ENCODE results near the gene RXRG.
A peak's percentile ranks its signal among the peaks of the same experiment; 100 is the strongest.
"Not testable (repeated sequence)": the region's sequence is repeated elsewhere in the genome, so short reads cannot be mapped to it uniquely, and the experiment has no call there.

Gene RXRG

DNA sequence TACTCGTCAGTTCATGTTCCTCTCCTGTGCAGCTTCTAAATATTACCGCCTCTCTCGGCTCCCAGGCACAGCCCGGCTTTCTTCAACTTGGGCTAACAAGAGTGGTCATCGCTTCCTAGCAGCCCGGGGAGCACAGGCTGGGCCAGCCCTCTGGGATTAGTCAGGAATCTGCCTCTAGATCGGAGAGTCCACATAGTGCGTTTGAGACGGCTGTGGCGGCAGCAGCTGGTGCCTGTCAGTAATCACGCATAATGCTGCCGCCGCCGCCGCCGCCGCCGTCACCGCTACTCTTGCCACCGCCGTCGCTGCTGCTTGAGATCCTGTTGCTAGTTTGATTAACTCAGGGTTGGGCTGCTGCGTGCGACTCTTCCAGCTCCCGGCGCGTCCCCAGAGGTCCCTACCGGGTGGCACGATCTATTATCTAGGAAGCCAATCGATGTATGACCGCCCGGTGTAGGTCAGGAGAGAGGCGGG, at the start of gene RXRG:
RXRG (minus strand) TSS at position 230 of the 474 bp plus-strand sequence. CDS start 233 bp downstream, outside the sequence.
- peak; percentile 29 for DNase-seq

DNA sequence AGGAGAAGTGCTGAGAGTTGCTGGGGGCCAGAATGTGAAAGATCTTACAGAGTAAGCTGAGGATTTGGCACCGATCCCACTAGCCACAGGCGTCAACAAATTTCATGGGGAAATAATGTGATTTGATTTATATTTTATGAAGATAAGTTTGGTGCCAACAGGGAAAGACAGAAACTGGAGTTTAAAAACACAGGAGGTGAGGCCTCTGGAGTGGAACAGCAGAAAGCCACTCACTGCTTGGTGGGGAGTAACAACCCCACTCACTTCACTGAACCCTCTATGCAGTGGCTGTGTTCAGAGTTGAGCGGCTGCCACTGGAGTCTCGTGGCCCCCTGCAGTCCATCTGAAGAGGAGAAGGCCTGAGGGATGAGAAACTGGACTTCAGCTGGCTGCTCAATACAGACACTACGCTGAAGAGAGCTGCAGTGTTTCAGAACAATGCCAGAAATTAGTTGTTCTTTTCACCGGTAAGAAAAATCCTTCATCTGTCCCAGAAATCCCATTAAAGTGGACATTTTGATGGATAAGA, 48.0 kb upstream of the RXRG start:
- no peak for DNase-seq

DNA sequence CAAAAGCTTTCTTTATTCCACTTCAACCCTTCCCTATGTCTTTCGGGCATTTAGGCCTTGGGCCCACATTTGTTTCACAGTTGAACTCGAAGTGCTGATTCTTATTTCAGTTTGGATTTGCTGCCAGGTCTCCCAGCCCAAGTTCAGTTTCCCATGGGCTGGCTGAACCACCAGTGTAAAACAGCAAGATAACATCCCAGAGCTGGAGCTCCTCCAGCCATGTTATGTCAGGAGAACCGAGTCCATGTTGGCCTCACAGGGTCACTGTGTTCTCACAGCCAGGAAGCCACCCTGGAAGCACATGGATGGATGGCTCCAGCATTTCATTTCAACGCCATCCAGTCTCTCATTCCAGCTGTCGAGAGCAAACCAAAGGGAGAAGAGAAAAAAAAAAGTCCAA, 45.2 kb upstream of the RXRG start:
- no peak for DNase-seq

DNA sequence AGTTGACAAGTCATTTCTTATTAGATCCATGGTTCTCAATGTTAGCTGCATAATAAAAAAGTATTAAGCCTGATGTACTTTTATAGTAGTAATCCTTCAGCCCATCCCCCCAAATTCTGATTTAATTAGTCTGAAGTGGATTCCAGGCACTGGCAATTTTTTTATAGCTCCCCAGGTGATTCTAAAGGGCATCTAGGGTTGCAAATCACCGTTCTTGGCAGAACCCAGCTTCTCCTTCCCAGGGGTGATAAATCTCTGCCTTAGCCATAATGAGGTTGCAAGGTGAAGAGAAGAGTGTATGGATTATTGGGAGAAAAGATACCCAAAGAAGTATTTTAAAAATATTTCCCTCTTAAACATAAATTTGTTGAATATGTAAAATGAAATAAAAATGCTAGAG, 43.0 kb upstream of the RXRG start:
- no peak for DNase-seq

DNA sequence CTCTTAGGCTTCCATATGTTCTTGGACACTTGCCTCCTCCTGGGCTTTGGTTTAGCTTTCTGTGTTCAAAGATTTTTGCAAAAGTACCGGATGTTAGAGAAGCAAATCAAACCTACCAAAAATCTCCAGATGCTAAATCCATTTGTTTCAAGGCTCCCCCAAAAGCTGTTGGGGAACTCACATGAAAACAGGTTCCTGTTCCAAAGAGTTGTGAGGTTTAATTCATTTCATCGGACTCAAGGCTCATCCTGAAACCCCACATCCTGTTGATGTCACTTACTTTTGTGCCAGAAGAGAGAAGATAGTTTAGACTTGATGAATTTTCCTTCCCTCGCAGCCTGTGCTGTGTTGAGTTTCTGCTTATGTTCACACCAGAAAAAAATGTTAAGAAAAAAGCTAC, 41.7 kb upstream of the RXRG start:
- no peak for DNase-seq

DNA sequence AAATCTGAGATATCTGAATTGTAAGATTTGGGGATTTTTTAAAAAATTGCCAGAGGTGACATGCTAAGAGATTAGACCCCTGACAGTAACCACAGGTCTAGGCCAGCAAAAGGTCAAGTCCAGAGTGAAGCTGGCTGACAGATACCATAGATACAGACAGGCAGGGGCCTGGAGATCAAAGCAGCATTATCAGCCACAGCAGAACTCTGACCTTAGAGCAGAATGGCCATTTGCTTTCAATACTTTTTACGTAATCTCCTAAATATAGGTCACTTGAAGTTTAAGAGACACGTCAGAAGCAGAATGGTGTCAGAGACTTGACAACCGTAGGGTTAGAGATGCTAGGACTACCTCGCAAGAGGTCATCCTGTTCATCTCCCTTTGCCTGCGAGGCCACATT, 40.8 kb upstream of the RXRG start:
- no peak for DNase-seq

DNA sequence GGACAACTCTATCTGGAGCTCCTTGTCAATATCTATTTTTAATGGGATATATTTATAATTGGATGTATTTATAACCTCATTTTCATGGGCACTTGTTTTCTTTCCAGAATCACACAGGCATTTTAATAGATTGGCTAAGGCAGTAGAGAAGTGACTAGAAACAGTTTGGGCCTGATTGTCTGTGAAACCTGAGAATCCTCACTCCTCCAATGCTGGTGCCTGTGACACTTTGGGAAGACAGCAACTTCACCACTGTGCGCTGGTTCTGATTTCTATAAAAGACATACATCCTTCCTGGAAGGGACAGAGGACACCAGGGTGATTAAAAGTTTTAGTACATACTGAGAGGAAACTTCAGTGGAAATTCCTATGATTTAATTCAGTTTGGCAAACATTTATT, 39.6 kb upstream of the RXRG start:
- DNase-seq, result no peak

DNA sequence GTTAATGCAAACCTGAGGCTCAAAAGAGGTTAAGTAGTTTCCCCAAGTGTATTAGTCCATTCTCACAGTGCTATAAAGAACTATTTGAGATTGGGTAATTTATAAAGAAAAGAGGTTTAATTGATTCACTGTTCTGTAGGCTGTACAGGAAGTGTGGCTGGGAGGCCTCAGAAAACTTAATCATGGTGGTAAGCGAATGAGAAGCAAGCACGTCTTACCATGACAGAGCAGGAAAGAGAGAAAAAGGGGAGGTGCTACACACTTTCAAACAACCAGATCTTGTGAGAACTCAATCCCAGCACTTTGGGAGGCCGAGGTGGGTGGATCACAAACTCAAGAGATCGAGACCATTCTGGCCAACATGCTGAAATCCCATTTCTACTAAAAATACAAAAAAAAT, 38.5 kb upstream of the RXRG start:
- no peak for DNase-seq

DNA sequence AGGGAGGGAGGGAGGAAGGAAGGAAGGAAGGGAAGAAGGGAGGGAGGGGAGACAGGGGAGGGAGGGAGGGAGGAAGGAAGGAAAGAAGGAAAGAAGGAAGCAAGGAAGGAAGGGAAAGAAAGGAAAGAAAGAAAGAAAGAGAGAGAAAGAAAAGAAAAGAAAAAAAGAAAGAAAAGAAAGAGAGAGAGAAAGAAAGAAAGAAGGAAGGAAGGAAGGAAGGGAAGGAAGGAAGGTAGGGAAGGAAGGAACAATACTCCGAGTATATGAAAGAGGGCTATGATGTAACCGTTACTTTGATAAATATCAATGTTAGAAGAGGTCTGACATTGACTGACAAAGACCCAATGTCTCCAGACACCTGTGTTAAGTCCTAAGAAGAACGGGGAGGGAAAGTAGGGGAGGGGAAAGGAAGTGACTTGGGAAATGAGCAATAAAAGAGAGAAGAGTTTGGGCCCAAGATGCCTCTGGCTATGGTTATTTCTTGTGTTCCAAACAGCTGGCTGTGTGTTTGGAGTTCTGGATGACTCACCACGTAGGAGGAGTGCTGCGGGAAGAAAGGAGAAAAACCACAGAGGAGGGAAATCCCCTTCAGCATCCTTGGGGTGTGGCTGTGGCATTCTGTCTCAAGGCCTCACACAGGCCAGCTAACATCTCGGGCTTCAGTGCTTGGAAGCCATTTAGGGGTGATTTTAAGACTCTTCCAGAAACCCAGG, 37.0 kb upstream of the RXRG start:
- peak; percentile 10 for DNase-seq

DNA sequence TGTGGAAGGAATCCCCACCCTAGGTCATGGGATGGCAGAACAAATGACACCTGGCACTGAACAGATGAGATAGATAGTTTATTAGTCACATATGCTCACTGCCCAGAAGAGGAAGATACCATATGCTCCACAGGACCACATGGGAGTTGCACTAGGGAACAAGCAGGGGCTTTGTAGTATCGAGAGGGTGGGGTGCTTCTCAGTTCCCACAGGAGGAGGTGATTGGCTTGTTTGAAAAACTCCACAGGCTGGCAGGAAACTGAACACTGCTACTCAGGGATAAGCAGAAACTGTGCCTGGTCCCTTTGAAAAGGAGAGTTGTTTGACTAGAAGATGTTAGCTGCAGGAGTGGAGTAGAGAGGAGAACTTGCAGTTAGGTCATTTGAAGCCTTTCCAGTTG, 31.9 kb upstream of the RXRG start:
- DNase-seq, result no peak

DNA sequence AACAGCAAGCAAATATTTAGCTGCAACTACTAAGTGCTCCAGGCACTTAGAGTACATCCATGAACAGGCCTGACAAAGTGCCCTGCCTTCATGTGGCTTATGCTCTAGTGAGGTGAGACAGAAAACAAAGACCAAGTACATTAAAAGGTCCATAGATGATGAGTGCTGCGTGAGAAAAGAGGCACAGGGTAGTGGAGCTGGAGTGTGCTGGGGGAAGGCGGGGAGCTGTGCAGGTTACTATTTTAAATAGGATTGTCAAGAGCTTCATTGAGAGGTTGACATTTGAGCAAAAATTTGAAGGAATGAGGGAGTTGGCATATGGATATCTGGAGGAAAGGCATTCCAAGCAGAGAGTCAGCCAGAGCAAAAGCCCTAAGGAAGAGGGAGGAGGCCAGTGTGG, 29.3 kb upstream of the RXRG start:
- DNase-seq, result no peak

DNA sequence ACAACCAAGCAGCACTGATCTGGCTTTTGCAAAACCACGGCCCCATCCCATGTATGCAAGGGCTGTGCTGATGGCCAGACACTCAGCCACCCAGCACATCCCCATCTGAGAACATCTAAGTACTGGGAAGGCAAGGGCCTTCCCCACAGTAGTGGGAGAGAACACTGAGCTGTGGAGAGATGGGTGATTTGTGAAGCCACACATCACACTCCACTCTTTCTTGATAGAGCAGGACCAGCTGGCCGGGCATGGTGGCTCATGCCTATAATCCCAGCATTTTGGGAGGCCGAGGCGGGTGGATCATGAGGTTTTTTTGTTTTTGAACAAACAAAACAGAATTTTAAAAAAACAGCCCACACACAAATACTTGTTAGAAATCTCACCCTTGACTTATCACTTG, 28.2 kb upstream of the RXRG start:
- no peak for DNase-seq

DNA sequence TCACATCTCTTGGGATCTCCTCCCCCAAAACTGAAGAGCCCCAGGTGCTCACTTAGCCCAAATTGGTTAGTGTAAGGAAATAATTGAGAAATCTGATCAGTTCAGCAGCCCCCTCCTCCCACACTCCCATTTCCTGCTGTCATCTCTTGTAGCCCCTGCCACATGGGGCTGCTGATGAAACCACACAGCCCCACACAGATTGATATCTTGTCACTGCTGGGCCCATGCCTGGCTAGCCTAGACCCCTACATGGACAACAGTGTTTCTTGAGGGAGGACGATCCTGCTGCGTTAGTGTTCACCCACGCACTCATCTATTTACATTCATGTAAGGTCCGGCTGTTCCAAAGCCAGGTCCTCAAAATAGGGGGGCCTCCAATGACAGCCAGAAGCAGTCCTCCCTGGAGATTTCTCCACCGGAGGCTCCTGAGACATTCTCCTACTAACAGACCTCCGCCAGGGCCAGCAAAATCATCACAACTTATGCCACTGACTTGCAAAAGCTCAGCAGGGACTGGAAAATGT, 23.9 kb upstream of the RXRG start:
- no peak for DNase-seq

DNA sequence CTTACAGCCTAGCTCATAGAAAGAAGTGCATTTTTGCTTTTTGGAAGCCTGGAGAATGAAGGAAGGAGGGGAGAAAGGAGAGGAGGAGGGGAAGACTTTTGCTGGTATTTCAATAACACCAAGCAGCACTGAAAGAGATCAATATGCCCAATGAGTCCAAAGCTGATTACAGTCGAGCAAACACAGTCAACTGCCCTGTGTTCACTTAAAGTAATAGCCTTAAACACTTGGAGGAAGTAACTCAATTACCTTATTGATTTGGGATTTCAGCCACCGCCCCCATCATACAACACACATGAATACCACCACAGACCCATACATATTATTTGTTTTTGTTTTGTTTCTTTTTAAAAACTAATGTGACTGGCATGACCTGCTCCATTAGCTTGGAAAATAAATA, 23.3 kb upstream of the RXRG start:
- DNase-seq, result no peak

DNA sequence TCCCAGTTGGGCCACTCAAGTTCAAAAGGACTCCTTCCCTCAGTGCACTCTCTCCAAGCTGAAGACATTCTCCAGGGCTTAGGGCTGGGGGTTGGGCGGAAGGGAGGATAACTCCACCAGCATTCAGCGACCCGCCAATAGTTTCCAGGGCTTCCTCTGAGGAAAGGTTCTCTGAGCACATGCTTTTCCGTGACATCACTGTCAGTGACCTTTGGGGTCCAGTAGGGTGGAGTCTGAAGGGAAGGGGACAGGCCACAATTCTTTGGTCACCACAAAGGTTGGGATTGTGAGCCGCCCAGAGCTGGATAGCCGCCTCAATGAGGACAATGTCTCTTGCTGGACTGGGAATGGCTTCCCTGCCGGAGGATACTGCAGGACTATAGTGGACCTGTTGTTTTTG, 22.8 kb upstream of the RXRG start:
- DNase-seq, result no peak

DNA sequence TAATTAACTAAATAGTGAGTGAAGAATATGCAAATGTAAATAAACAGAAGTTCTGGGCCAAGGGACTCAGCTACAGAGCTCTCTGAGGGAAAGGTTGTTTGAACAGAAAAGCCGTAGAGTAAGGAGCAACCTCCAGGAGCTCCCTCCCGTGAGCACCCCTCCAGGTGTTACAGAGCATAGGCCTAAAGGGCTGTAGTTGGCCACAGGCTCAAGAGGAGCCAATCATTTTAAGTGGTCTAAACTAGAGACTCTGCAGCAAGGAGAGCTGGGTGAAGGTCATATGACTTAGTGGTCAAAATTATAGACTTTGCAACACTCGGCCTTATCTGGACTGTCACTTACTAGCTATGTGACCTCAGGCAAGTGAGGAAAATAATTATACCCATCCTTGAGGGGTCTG, 19.1 kb upstream of the RXRG start:
- DNase-seq, result no peak

DNA sequence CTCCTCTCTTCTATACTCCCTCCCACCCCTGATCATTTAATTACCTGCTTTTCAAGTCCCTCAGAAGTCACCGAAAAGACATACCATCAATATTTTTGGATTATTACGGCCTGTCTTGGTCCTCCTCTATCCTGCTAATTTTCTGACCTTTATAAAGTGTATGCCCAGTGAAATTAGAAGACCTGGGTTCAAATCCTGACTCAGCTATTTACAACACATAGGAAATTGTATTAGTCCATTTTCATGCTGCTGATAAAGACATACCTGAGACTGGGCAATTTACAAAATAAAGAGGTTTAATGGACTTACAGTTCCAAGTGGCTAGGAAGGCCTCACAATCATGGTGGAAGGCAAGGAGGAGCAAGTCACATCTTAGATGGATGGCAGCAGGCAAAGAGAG, 14.8 kb upstream of the RXRG start:
- not testable (repeated sequence) for DNase-seq

DNA sequence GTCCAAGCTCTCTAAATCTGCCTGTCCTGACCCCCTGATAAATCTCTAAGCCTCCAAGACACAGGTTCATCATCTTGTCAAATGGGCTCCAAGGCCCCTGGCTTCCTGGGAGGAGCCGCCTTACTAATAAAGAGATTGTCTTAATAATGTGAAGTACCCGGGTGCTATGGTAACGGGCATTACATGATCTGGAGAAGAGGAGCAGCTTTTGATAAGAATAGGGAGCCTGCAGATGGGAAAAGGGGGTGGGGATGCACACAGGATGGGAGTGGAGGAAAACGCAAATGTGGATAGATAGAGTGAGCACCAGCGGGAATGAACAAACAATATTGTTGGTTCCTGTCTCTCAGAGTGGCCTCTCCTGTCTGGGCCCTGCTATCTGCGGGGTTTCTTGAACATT, 11.9 kb upstream of the RXRG start:
- no peak for DNase-seq

DNA sequence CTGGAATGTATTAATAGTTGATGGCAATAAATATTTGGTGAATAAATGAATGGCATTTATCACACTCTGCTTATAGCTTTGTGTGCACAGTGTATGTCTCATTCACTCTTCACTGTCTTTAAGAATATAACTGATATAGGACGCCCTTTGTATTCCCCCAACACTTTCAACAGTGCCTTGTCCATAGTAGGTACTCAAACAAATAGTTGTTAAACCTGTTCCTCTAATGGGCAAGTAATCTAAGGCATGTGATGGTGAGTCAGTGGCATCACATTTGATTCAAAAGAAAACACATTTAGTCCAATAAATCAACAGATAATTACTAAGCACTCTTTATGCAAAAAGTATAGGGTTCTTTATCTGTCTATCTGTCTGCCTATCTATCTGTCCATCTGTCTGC, 11.2 kb upstream of the RXRG start:
- DNase-seq, result no peak

DNA sequence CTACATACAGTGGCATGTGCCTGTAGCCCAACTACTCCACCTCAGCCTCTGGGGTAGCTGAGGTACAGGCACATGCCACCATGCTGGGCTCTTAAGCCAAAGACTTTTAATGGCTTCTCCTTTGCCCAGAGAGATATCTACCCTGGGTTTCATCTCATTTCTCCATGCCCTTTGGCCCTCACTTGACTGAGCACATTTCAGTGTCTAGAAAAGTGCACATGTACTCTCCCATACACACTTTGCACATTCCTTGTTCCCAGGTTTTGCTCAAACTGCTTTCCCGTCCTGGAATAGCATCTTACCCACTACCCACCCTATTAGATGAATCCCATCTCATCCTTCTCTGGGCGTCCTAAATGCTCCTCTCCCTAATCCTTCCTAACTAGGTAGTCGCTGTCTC, 10.2 kb upstream of the RXRG start:
- no peak for DNase-seq

DNA sequence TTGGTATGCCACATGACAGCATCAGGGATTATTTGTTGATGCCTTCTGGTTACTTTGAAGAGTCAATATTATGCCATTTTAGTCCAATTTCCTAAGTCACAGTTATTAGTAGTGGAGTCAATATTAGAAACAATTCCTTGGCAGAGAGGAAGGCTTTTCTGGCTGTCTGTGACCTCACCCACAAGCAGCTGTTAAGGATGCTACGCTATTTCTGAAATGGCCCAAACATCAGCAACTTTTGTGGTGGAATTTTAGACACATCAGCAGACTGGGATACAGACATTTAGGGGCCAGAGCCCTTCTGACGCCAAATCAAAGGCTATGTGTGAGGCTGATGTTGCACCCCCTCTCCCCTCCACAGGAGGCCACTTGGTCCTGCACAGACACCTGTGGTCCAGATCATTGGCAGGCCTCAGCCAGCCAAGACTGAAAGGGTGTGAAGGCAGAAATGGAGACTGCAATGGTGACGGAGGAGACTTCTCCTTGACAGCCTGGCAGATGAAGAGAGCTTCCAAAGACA, 9.2 kb upstream of the RXRG start:
- DNase-seq, result no peak

DNA sequence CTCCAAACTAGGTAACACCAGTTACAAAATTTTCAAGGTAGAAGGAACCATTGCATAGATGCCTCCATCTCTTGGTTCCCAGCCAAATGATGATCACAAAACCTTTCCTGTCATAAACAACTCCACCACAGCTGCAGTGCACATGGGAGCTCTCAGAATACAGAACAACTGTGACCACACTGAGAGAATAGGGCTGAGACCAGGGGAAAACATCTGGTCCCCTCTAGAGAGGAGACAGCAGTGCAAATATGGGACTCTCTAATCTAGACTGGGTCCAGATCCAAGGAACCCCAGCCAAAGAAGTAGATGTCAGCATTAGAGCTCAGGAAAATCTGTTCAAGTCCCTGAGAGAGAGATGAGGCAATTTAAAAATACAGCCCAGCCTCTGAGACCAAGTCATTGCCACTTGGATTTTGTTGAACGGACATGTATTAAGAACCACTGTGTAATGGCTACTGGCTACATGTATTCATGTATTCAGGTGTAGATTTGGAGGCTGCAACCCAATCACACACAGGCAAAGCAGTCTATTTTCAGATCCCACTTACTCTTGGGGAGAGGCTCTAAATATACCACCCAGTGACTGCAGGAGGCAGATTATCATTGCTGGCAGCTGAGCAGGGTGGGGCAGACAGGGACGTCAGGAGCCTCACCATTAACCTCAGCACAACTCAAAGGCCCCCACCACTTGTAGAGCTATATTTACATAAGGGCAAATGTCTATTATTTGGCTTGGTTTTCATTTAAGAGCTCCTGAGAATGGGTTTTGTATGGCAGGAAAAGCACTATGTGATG, 7.6 kb upstream of the RXRG start:
- DNase-seq, result no peak

DNA sequence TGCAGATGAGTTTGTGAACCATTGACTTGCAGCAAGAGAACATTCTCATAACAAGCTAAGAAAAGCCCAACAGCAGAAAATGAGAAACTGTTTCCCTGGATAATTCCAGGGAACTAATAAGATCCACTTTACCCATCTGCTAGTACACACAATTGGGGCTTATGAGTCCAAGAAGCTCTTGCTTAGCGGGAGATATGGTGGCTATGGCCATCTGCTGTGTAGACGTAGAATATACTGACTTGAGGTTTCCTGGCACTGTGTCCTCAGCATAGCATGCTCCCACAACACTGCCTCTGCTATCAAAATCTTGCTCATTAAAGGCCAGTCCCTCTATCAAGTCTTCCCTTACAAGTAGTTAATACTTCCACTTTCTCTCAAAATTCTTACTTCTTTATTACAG, 6.8 kb upstream of the RXRG start:
- DNase-seq, result no peak

DNA sequence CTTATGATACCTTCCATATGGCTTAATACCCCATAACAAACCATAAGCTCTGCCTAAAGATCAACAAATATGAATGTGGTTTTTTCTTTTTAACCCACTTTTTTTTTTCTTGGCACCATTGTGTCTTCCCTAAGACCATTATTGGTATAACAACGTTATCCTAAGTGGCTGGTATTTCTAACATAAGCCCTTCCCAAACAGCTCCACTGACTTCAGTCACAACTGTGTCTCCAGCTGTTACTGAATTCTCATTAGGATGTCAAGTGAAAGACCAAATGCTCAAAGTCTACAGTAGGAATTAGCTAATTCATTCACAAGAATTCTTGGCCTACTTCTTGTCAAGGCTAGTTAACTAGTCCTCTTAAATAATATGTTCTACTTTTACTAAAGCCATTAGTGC, 4.2 kb upstream of the RXRG start:
- DNase-seq, result no peak
